ENCODE measurements around the gene ZFYVE27.

The ZFYVE27 gene

DNA sequence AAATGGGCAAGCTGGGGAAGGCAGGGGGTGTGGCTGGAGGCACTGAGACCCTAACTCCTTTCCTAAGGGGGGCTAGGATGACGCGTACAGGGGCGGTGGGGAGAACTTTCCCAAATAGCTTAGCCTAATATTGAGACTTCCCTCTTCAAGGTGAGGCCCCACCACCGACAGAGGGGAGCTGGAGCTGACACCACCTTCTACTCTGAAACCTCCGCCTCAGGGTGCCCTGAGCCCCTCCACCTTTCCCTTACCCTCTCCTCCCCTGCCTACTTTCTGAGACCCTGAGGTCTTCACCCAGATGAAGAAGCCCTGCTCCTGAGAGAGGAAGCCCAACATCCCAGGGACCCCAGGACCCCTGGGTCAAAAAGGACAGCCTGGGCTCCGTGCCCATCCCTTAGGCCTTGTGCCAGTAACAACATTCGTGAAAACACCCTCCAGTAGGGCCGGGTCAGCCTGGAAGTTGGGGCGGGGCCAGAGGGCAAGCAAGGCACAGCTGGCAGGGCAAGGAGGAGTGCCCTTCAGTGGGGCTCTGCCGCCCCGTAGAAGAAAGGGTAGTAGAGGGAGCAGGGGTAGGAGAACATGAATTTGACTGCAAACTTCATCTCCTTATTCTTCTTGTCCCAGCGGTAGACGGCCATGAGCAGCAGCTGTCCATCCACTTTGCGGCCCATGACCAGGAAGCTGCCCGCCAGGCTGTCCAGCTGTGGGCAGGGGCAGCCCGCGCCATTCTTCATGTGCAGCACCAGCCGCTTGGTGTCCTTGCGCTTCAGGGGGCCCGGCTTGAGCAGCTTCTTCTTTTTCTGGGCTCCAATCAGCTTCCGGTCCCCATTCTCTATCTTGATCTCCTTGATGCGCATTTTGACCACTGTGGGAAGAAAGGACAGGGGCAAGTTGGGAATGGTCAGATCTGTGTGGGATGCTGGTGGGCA, 30.3 kb downstream of the ZFYVE27 start:
- TF ChIP-seq, protein P1, sequence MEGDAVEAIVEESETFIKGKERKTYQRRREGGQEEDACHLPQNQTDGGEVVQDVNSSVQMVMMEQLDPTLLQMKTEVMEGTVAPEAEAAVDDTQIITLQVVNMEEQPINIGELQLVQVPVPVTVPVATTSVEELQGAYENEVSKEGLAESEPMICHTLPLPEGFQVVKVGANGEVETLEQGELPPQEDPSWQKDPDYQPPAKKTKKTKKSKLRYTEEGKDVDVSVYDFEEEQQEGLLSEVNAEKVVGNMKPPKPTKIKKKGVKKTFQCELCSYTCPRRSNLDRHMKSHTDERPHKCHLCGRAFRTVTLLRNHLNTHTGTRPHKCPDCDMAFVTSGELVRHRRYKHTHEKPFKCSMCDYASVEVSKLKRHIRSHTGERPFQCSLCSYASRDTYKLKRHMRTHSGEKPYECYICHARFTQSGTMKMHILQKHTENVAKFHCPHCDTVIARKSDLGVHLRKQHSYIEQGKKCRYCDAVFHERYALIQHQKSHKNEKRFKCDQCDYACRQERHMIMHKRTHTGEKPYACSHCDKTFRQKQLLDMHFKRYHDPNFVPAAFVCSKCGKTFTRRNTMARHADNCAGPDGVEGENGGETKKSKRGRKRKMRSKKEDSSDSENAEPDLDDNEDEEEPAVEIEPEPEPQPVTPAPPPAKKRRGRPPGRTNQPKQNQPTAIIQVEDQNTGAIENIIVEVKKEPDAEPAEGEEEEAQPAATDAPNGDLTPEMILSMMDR (conservative IDR thresholded peaks at IDR 0.05) = no peak
- no peak overlapping the region for H3K27ac ChIP-seq

DNA sequence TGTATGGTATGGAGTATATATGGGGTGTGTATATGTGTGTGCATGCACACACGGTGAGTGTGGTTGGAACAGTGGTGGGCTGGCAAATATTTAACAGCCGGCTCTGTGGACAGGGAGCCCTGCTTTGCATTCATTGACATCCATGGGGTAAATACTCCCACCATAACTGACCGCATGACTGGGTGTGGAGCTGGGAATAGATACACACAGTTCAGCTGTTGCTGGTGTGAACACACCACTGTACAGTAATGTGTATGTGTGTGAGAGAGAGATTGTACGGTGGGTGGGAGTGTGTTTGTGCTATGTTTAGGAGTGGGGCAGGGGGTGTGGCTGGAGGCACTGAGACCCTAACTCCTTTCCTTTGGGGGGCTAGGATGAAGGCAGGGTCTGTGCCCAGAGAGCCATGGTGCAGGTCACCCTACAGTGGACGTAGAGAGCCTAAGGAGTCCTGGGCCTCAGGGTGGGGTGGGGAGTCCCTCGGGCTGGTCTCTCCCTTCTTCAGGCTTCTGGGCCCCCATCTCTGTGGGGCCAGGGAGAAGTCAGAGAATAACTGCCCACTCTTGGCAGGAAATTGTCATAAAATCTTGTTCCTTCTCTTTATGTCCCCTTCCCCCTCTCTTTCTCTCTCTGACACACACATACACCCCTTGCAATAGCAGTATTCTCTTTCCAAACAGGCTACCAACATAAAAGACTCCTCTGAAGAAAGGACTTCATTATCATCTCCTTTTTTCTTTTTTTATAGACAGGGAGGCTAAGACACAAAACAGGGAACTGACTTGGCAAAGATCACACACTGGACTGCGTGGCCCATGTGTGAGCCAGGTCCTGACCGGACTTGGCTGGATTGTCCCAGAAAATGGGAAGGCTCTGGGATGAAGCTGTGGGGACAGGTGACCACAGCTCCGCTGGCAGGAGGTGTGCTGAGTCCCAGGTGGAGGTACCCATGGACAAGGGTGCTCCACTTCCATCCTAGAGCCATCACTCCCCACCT, 31.7 kb downstream of the ZFYVE27 start:
- TF ChIP-seq, protein P1 (conservative IDR thresholded peaks at IDR 0.05) = no peak
- H3K27ac ChIP-seq = no peak overlapping the region

DNA sequence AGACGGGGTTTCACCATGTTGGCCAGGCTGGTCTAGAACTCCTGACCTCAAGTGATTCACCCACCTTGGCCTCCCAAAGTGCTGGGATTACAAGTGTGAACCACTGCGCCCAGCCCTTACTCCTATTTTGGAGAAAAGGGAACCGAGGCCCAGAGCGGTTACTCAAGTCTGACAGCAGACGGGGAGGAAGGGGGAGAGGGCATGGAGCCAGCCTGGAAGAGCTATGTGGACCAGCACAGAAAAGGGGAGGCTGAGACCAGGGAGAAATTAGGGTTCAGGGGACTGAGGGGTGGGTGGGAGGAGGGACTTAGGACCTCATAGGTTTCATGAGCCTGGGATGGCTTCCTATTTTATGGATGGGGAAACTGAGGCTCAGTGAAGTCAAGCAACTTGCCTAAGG, 33.3 kb downstream of the ZFYVE27 start:
- TF ChIP-seq, protein P1 (conservative IDR thresholded peaks at IDR 0.05) = no peak
- no peak overlapping the region for H3K27ac ChIP-seq

DNA sequence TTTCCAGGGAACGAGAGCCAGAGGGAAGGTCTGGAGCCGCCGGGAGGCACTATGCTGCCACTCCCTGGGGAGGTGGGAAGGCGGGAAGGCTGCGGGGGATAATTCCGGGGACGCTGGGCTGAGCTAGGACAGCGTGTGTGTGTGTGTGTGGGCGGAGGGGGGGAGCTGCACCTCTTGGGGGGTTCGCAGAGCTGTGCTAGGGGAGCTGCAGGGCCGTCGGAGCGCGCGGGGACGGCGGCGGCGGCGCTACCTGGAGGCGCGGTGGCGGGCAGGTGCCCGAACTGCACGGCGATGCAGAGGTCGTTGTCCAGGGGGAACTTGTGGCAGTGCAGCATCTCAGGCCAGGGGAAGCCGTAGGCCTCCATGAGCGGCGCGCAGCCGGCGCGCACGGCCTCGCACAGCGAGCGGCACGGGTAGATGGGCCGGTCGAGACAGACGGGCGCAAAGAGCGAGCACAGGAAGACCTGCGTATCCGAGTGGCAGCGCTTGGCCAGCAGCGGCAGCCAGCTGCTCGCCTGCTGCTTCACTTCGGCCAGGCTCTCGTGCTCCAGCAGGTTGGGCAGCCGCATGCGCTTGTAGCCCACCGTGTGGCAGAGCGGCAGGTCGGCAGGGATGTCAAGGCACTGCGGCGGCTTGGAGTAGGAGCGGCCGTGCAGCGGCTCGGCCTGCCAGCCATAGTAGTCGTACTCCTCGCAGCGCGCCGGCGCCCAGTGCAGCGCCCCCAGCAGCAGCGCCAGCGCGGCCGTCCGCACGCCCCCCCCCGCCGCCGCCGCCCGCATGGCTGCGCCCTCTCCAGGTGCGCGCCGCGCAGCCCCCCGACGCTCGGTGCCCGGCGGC, 34.3 kb downstream of the ZFYVE27 start:
- TF ChIP-seq, protein P1 (conservative IDR thresholded peaks at IDR 0.05) = no peak
- no peak overlapping the region for H3K27ac ChIP-seq

DNA sequence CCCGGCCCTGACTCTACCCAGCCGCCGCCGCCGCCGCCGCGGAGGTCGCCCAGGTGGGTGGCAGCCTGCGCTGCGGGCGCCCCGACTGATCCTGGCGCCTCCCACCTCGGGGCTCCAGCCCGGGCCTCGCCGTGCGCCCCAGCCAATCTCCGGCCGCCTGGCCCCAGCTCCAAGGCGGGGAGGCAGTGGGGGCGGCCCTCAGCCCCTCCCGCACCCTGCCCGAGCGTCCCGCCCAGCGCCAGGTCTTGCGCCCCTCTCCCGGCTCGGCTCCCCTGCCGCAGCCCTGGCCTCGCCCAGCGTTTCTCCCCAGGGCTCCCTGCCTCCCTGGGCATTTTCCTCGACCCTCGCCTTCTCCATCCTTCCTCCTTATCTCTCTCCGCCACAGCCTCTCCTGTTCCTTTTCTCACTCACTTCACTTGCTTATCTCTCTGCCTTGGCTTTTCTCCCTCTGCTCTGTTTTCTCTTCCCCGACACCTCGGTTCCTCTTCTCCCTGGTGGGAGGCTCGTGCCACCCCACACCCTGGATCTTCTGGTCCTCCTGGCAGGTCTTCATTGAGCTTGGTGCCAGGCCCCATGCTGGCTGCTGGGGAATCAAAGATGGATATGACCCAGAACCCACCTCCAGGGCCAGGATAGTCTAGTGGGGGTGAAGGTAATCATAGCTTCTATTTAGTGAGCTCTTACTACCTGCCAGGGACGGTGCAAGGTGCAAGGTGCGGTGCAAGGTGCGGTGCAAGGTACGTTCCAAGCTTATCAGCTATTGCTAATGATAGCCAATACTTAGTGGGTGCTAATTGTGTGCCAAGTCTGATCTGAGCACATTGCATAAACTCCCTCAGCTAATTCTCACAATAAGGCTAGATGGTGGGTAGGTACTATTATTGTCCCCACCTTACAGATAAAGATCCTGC, 35.2 kb downstream of the ZFYVE27 start, which contains the start of gene SFRP5:
TSS of gene SFRP5 (minus strand) at position 87 of the 911 bp plus-strand sequence. CDS start 166 bp downstream, outside the sequence.
- TF ChIP-seq, protein P1 (conservative IDR thresholded peaks at IDR 0.05) = no peak
- H3K27ac ChIP-seq = no peak within 1 kb of the TSS

DNA sequence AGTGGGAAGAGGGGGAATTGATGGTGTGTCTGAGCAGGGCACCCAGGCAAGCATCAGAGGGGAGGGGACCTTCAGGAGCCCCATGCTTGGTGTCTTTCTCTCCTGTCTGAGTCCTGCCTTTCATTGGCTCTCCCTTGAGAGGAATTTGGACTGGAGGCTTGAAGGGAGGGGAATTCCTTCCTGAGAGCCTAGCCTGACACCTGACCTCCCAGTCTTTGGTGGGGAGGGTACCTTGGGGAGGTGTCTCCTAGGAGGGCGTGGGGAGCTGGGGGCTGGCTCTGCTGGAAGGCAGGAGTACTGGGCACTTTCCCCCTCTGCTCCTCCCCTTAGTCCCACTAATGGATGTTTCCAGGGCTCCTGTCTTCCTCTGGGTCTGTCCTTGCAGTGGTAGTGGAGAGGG, 36.2 kb downstream of the ZFYVE27 start:
- H3K27ac ChIP-seq = no peak overlapping the region
- TF ChIP-seq, protein P1 (conservative IDR thresholded peaks at IDR 0.05) = no peak
